Femur (tissue), 1 donor: Measurements from ENCODE around the gene PRR30.

Experiments used
- DNase-seq: peaks from one replicate; pipeline ENCODE4 v3.0.0-alpha.2; 2017

Gene PRR30

GRCh38 chr2:27152796-27153464 lies 13.7 kb upstream of the PRR30 start:
- no peak for DNase-seq

DNA sequence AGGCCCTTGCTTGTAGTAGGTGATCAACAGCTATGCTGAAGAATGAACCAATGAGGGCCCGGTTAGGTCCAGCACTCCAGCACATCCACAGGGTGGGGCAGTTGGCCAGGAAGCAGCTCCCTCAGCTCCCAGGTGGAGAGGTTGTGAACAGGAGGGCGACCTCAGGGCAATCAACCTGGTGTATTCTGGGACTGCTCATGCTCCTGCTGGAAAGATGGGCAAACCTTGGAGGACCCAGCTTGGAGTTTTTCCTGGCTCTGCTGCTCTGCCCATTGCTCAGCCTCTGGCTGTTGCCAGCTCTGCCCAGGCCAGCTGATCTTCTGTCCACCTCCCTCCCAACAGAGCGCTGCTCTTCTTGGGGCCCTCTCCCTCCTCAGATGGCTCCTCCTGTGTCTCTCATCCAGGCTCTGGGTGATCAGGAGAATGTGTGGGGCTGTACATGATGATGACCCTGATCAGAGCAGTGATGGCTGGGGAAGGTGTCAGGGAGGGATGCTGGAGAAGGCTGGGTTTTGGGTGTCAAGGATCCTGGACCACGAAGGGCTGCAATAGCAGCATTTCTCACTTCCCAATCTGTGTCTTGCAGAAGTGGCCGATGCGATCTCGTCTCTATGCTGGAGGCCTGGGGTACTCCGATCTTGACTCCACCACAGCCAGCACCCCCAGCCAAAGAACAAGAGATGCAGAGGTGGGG lies 13.0 kb upstream of the PRR30 start:
- DNase-seq = no peak

- no peak for DNase-seq
Measured at GRCh38 chr2:27150639-27151230, 11.5 kb upstream of the PRR30 start.

DNA sequence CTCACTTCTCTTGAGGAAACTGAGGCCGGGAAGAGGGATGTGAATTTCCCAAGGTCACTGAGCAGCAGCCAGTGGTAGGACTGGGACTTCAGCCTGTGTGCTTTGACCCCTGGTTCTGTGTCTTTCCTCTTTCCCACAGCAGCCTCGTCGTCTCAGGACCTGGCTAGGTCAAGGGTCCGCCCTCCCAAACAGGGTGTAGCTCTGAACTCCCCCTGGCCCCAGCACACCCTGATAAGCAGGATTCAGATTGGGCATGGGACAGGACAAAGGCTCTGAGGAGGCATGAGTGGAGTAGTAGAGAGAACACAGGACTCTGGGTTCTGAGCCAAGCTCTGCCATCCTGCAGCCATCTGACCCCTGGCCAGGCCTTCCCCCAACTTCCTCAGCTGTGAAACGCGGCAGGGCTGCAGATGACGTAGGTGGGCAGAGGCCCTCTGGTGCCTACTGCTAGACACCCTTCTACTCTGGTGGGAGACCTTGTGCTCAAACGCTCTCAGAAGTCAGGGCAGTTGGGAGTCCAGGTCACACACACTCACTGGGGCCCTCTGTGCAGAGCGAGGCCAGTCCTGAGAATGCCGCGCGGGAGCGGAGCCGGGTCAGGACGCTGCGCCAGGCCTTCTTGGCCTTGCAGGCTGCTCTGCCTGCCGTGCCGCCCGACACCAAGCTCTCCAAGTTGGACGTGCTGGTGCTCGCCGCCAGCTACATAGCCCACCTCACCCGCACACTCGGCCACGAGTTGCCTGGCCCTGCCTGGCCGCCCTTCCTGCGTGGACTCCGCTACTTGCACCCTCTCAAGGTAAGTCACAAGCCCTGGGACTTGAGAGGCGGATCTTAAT lies 10.6 kb upstream of the PRR30 start:
- no peak for DNase-seq

GRCh38 chr2:27148801-27149439 lies 9.7 kb upstream of the PRR30 start, which contains the start of gene TCF23:
TSS of gene TCF23 (plus strand) at chr2:27149004. CDS start at chr2:27149134, 130 bp downstream.
- DNase-seq = peak; percentile 40

GRCh38 chr2:27147935-27148334 lies 8.7 kb upstream of the PRR30 start:
- DNase-seq = no peak

DNA sequence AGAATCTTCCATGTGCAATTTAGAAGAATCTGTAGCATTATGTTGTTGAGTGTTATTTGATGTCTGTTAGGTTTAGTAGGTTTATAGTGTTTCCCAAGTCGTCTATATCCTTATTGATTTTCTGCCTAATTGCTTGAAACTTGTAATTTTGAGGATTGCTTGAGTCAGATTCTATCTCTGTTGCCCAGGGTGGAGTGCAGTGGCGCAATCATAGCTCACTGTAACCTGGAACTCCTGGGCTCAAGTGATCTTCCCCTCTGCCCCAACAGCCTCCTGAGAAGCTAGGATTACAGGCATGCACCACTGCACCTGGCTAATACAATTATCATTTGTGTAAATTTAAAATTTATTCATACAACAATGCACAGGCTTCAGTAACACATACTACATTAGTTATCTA lies 6.5 kb upstream of the PRR30 start:
- DNase-seq = no peak

DNA sequence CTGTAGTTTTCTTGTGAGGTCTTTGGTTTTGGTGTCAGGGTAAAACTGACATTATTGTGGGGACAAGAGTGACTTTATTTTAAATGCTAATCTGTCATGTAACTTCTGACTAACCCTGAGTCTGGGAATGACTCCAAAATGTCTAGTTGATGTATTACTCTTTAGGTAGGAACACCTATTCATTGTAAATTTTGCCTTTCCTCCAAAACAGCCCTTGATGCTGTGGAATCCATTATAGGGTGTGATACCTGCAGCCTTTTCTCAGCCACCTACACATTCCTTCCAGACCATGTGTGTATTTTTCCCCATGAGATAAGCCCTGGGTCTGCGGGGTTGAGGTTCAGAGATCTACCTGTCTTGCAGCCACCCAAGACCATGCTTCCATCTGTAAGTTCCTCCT lies 4.1 kb upstream of the PRR30 start:
- no peak for DNase-seq

DNA sequence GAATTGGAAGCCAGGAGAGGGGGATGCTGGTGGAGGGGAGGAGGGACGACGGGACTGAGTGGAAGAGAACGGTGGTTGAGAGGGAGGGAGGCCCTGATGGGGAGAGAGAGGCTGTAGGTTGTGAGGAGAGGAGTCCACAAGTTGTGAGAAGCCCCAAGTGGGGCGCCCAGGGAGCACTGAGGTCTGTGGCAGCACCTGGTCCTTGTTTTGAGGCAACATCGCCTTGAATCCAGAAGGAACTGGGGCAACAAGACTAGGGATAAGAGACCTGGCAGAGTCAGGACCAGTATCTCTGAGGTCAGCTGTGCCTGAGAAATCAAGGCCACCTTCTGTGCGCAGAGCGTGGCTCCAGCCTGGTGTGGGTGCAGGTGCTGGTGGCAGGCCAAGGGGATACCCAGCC lies 1.1 kb downstream of the PRR30 start:
- no peak for DNase-seq

- no peak for DNase-seq
Measured at GRCh38 chr2:27137322-27137935, 1.8 kb downstream of the PRR30 start.

DNA sequence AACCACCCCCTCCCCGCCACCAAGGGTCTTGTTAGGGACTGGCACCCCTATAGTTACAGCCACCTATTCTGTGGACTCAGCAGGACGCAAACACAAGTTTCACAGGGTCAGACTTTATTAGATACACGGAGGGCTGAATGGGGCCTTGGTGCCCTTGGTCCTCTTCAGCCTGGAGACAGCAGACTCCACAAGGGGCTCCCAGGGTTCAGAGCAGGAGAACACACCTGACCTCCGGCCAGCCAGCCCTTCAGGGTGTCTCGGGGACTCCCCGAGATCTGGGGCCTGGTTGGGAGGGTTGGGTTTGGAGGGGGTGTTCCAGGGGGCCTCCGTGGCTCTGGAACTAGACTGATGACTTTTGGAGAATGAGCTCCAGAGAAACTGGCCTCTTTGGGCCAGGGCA lies 2.5 kb downstream of the PRR30 start:
- no peak for DNase-seq

DNA sequence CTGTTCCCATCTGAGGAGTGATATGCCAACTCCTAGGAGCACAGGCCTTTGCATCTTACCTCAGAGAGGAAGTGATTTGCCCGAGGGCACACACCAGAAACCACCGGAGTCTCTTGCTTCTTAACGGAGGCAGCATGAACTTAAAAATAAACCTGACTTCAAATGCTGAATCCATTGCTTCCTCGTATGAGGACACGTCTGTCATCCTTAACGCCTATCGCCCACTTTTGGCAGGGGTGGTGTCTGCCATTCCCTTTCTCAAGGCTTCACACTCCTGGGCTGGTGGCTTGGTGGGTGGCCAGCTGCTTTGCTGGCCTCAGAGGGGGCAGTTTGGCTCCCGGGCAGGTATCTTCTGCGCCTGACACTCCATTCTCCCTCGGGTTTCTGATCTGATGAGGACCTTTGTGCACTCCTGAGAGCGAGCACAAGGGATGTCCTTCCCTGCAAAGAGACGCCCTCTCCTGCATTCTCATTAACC lies 3.7 kb downstream of the PRR30 start:
- no peak for DNase-seq

- DNase-seq = no peak
Measured at GRCh38 chr2:27134781-27135477, 4.3 kb downstream of the PRR30 start.

DNA sequence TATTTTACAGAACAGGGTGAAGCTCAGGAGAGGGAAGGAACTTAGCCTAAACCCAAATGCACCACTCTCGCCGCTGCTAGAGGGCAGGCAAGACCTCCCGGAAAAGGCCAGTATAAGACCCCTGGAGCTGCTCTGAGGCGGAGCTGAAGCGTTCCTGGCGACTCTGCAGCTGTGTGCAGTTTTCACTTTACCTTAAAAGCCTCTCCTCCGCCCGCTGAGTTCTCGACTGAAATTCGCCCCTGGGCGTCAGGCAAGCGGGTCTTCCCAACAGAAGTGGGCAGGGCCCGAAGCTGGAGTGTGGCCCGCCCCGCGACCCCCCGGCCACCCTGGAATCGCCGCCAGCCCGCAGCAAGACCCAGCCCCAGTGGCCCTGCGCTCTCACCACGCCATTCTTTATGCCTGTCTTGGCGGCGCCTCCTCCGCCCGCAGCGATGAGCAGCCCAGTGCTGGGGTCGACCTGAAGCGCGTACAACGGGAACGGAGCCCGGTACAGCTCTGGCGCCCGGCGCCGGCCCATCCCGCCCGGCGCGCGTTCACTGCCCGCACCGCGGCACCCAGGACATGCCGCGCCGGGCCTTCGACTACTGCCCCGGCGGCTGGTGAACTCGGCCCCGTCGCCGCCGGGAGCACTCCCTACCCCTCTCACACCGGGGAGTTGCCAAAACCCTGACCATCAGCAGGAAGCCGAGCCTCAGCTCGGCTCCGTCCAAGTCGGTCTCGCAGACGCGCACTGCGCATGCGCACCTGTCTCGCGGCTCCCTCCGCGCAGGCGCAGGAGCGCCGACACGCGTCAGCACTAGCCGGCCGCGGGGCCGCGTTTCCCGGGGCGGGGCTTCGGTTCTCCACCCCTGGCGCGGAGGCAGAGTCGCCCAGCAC lies 5.1 kb downstream of the PRR30 start, which contains the start of gene PREB:
PREB (minus strand) TSS at position 732 of the 876 bp plus-strand sequence; CDS start at position 517, 215 bp downstream.
- peak; percentile 98 for DNase-seq

GRCh38 chr2:27133195-27133875 lies 5.9 kb downstream of the PRR30 start:
- peak; percentile 33 for DNase-seq

DNA sequence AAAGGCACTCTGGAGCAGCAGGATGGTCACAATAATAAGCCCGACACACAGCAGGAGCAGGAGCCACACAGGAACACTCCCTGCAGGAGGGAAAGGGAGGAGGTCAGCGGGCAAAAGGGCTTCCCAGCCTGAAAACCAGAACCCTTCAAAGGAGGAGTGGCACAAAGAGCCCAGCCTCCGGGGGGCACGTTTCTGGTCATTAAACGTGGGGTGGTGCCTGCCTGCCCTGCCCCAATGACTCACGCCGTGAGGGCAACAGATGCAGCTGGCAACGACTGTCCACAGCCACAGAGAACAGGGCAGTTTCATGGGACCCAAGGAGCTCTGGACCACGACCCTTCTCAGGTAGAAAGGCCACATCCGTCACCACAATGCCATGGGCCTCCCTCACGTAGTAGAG lies 7.8 kb downstream of the PRR30 start:
- no peak for DNase-seq

DNA sequence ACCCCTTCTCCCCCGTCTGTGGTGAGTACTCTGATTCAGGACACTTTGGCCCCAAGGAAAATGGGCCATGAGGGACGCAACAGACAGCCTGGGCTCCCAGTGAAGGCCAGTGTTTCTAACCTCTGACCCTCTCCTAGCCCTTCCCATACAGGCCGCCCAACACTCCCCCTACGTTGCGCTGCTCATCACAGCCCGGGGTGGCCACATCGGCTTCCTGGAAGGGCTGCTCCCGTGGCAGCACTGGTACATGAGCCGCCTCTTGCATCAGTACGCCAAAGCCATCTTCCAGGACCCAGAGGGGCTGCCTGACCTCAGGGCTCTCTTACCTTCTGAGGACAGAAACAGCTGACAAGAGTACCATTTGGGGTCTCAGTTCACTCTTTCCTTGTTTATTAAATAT lies 8.8 kb downstream of the PRR30 start:
- no peak for DNase-seq

DNA sequence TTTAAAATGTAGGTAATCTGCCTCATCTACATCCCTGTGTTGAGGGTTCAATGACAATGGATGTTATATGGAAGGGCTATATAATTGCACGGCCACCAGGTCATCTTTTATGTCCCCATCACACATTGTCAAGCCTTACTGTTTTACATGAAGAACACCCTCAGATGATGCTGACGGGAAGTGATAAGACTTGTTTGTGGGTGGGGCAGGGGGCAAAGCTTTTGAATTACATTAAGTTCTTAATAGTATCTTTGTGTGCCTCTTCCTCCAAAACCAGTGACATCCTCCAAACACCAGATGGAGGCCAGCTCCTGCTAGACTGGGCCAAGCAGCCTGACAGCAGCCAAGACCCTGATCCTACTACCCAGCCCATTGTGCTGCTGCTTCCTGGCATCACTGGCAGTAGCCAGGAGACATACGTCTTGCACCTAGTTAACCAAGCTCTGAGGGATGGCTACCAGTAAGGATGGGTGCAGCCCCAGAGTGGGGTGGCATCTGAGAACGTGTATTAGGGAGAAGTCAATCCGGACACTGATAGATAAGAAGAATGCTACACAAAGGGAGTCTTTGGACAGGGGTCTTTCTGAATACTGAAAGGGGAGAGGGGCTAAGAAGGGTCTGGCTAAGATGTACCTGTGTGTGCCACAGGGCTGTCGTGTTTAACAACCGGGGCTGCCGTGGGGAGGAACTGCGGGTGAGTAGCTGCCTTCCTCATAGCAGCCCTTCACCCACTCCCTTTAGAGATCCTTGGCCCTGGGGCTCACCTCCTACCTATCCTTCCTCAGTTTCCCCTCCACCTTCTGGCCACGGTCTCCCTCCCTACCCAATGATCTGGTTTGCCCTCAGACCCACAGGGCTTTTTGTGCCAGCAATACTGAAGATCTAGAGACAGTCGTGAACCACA lies 10.3 kb downstream of the PRR30 start:
- DNase-seq = no peak
